MM.1S (cell line): ENCODE data around the gene IGSF8.

Experiments
- CTCF ChIP-seq: fragments of 300-600 bp; sonication (generic); IDR thresholded peaks from 2 replicates; pipeline ENCODE4 v1.5.1; 2016; ENCODE audit warnings: antibody characterized with exemption, low read length, mixed read lengths
- EZH2 ChIP-seq: fragments of 300-600 bp; sonication (generic); optimal IDR thresholded peaks from 2 replicates; pipeline ENCODE3; 2017; ENCODE audit warnings: low read depth, mild to moderate bottlenecking, antibody characterized with exemption, low read length, mixed read lengths
- EZH2phosphoT487 ChIP-seq: fragments of 300-600 bp; sonication (generic); IDR thresholded peaks from 2 replicates; pipeline ENCODE4 v1.6.1; 2018; ENCODE audit warnings: antibody characterized with exemption, low read length

- TF ChIP-seq CTCF (no peak), EZH2 (no peak), EZH2phosphoT487 (no peak)
Observed at GRCh38 chr1:160125746-160126145, 27.3 kb upstream of the IGSF8 start.
